Mammary epithelial cell (primary cell): Measurements from ENCODE around the gene KCNA10.

Source experiments
- EZH2 ChIP-seq: IDR thresholded peaks from 2 replicates; pipeline ENCODE4 v1.6.1; 2012; ENCODE audit warnings: low read length, inconsistent platforms, borderline replicate concordance
- TF ChIP-seq, protein P1 (sequence below), 2 donors: IDR thresholded peaks in 1 of 2; conservative IDR thresholded peaks in 1 of 2; 2 replicates each; pipeline ENCODE4 v1.5.1; 2011 to 2012; ENCODE audit warnings: inconsistent platforms in 2 of 2, low read length in 2 of 2, mild to moderate bottlenecking in 2 of 2, control low read depth in 1 of 2, low read depth in 1 of 2; ENCODE audit not compliant: insufficient read depth in 1 of 2; ENCODE audit errors: extremely low read depth in 1 of 2

DNA sequence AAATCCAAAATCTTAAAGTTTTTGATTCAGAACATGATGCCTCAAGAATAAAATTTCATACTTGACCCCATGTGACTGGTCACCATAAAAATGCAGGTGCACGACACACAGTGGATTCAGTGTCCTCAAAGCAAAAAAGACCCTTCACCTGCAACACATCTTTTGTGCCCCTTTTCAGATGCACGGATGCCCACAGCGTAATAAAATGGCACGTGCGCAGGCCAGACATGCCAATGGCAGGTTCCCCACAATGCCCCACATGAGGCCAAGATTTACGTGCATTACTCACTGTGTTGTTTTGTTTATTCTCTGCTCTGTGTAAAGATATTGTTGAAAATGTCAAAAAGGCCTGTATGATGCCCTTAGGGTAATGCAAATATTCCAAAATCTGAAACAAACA, 9.3 kb downstream of the KCNA10 start:
- TF ChIP-seq, protein P1, sequence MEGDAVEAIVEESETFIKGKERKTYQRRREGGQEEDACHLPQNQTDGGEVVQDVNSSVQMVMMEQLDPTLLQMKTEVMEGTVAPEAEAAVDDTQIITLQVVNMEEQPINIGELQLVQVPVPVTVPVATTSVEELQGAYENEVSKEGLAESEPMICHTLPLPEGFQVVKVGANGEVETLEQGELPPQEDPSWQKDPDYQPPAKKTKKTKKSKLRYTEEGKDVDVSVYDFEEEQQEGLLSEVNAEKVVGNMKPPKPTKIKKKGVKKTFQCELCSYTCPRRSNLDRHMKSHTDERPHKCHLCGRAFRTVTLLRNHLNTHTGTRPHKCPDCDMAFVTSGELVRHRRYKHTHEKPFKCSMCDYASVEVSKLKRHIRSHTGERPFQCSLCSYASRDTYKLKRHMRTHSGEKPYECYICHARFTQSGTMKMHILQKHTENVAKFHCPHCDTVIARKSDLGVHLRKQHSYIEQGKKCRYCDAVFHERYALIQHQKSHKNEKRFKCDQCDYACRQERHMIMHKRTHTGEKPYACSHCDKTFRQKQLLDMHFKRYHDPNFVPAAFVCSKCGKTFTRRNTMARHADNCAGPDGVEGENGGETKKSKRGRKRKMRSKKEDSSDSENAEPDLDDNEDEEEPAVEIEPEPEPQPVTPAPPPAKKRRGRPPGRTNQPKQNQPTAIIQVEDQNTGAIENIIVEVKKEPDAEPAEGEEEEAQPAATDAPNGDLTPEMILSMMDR (conservative IDR thresholded peaks at IDR 0.05 in 1 of 2, IDR thresholded peaks at IDR 0.05 in 1 of 2; ENCODE audit: extremely low read depth in 1 of 2, insufficient read depth in 1 of 2, low read depth in 1 of 2, low read length in 2 of 2) = no peak
- TF ChIP-seq EZH2 = no peak
